Esophagus squamous epithelium (tissue), 5 donors: ENCODE data around the gene LPIN2. TPM values are rescaled to one million over a fixed set of nuclear protein-coding genes. Genes with fewer than 3 reads are reported as not detected.

Experiments
- DNase-seq: peaks from one replicate; lab custom pipeline; 2025; lab: John Stamatoyannopoulos, UW
- H3K27ac ChIP-seq, 4 donors: fragments of 200-600 bp; sonication (generic); one replicate each; pipeline ENCODE4 v1.5.1; 2016 to 2019; ENCODE audit warnings: mild to moderate bottlenecking in 1 of 4
- H3K27me3 ChIP-seq, 4 donors: fragments of 200-600 bp; sonication (generic); 1 replicate in 3 of 4; 2 replicates in 1 of 4; pipeline versions ENCODE4 v1.5.1 to v1.6.0; 2017 to 2021; ENCODE audit warnings: antibody characterized with exemption in 1 of 4
- H3K36me3 ChIP-seq, 3 donors: fragments of 200-600 bp; sonication (generic); one replicate each; pipeline ENCODE4 v1.5.1; 2016 to 2019
- H3K4me1 ChIP-seq, 3 donors: fragments of 200-600 bp; sonication (generic); one replicate each; pipeline ENCODE4 v1.5.1; 2017 to 2019
- H3K4me3 ChIP-seq, 4 donors: fragments of 200-600 bp; sonication (generic); 1 replicate in 3 of 4; 2 replicates in 1 of 4; pipeline ENCODE4 v1.5.1; 2016 to 2019; ENCODE audit warnings: mild to moderate bottlenecking in 2 of 4, moderate library complexity in 1 of 4
- H3K9me3 ChIP-seq, 3 donors: fragments of 200-600 bp; sonication (generic); one replicate each; pipeline ENCODE4 v1.5.1; 2016 to 2019
- CTCF ChIP-seq, 6 experiments: fragments of 450-650 bp in 4 of 6; fragments of 200-600 bp in 2 of 6; sonication (generic) in 2 of 6; IDR thresholded peaks; one replicate each; pipeline ENCODE4 v1.5.1; 2016 to 2019; ENCODE audit warnings: antibody characterized with exemption in 6 of 6, mild to moderate bottlenecking in 4 of 6, moderate library complexity in 4 of 6
- POLR2A ChIP-seq, 4 donors: fragments of 450-650 bp; IDR thresholded peaks; one replicate each; pipeline ENCODE4 v1.6.1; 2017; ENCODE audit warnings: antibody characterized with exemption in 4 of 4, mild to moderate bottlenecking in 4 of 4, moderate library complexity in 3 of 4
- WGBS, 2 donors: methylation state at CpG; one replicate each; pipeline ENCODE4 v1.1.5; 2018; 5-methylcytosine and 5-hydroxymethylcytosine counted together
- intact Hi-C: fragments of 100-400 bp; cut with DNase I; formaldehyde crosslinking; loops from one replicate; pipeline ENCODE4 v1.15.0; 2022
- total RNA-seq, 4 donors: library from RNA; depleted of rRNA; stranded (reverse); fragments of >200 nt; gene quantifications; one replicate each; pipeline ENCODE4 v1.1.0, GENCODE V29; 2016
- donor health status: DM: yes; HTN: yes; CAD: no.

The LPIN2 gene
- total RNA-seq, 4 donors from 2014 or later = 7.2 to 17.9 (median 12.6) TPM

- TF ChIP-seq POLR2A (IDR thresholded peaks at IDR 0.05) = no peak
- no peak for TF ChIP-seq CTCF (IDR thresholded peaks at IDR 0.05)
- Histone ChIP-seq H3K4me3 (no peak overlapping the region), H3K36me3 (no peaks in the 10 kb centered on the region), H3K9me3 (no peaks in the 10 kb centered on the region), H3K27me3 (no peaks in the 10 kb centered on the region), H3K27ac (no peak overlapping the region), H3K4me1 (peaks cover 0 to 11% (median 5%) of the 10 kb centered on the region in 3 donors)
- intact Hi-C loops = no loop called here
- WGBS, 2 donors = 26 to 31% methylated on average over 12 of the region's 12 CpGs
- DNase-seq = no peak
Observed at GRCh38 chr18:3044931-3045698, 32.2 kb upstream of the LPIN2 start.

DNA sequence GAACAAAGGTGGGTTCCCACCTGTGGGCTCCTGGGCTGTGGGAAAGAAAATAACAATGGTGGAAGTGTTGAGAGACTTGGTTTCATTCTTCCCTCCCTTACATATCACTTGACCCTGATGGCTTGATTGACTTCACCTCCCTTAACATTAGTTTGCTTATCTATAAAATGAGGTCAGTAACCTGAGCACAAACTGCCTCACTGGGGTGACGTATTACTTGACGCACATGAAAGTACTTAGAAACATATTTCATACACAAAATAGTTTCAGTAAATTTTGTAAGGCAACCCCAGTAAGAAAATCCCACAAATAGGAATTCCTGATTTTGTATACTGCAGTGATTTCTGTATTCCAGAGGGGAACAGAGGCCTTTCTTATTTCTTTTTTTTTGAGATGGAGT lies 29.4 kb upstream of the LPIN2 start:
- intact Hi-C loops = no loop called here
- WGBS, 2 donors = 88 to 100% methylated on average over 2 of the region's 2 CpGs

DNA sequence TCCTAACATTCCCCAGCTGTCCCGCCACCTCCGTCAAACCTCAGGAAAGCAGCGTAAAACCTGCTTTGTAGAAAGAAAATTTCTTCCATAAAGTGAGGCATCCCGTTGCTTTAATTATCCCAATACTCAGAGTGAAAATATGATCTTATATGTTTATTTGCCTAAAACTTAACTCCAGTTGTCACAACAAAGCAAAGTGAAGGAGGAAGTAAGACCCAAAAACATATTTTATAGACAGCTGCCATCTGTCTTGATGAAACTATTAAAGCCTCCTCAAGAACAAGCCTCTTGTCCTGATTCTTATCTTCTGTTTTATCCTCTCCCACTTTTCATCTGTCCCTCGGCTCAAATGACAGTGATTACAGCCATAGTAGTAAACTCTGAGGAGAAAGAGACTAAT lies 28.9 kb upstream of the LPIN2 start:
- no peak for DNase-seq
- intact Hi-C loops = no loop called here
- Histone ChIP-seq H3K36me3 (no peaks in the 10 kb centered on the region), H3K4me3 (no peak overlapping the region), H3K4me1 (peaks cover 0 to 23% (median 5%) of the 10 kb centered on the region in 3 donors), H3K27me3 (no peaks in the 10 kb centered on the region), H3K27ac (no peak overlapping the region), H3K9me3 (no peaks in the 10 kb centered on the region)
- WGBS, 2 donors = 85 to 87% methylated on average over 5 of the region's 5 CpGs
- no peak for TF ChIP-seq CTCF (IDR thresholded peaks at IDR 0.05)
- TF ChIP-seq POLR2A (IDR thresholded peaks at IDR 0.05) = no peak

More for the DNA sequence above, 29.4 kb upstream of the LPIN2 start:
- Histone ChIP-seq H3K9me3 (no peaks in the 10 kb centered on the region), H3K27me3 (no peaks in the 10 kb centered on the region), H3K4me1 (peaks cover 0 to 18% (median 5%) of the 10 kb centered on the region in 3 donors), H3K36me3 (no peaks in the 10 kb centered on the region), H3K27ac (no peak overlapping the region), H3K4me3 (no peak overlapping the region)
- no peak for DNase-seq
- TF ChIP-seq CTCF (IDR thresholded peaks at IDR 0.05) (no peak), POLR2A (IDR thresholded peaks at IDR 0.05) (no peak)

DNA sequence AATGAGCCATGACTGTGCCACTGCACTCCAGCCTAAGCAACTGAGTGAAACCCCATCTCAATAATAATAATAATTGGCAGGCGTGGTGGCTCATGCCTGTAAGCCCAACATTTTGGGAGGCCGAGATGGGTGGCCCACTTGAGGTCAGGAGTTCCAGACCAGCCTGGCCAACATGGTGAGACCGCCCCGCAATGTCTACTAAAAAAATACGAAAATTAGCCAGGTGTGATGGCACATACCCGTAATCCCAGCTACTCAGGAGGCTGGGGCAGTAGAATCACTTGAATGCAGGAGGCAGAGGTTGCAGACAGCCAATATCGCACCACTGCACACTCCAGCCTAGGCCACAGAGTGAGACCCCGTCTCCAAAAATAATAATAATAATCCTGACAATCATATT lies 27.9 kb upstream of the LPIN2 start:
- Histone ChIP-seq H3K27ac (no peak overlapping the region), H3K27me3 (no peaks in the 10 kb centered on the region), H3K4me3 (no peak overlapping the region), H3K9me3 (no peaks in the 10 kb centered on the region), H3K36me3 (no peaks in the 10 kb centered on the region), H3K4me1 (peaks cover 0 to 33% (median 5%) of the 10 kb centered on the region in 3 donors)
- no peak for TF ChIP-seq POLR2A (IDR thresholded peaks at IDR 0.05)
- TF ChIP-seq CTCF (IDR thresholded peaks at IDR 0.05) = no peak
- intact Hi-C loops = no loop called here
- DNase-seq = no peak
- WGBS, 2 donors = 89 to 96% methylated on average over 8 of the region's 8 CpGs

GRCh38 chr18:3040173-3040572 lies 27.2 kb upstream of the LPIN2 start:
- Histone ChIP-seq H3K27me3 (no peaks in the 10 kb centered on the region), H3K27ac (no peak overlapping the region), H3K9me3 (no peaks in the 10 kb centered on the region), H3K4me3 (no peak overlapping the region), H3K36me3 (no peaks in the 10 kb centered on the region), H3K4me1 (peaks cover 0 to 29% (median 3%) of the 10 kb centered on the region in 3 donors)
- intact Hi-C loops = no loop called here
- DNase-seq = no peak
- WGBS, 2 donors = 68 to 74% methylated on average over 2 of the region's 2 CpGs
- TF ChIP-seq CTCF (IDR thresholded peaks at IDR 0.05) = no peak
- TF ChIP-seq POLR2A (IDR thresholded peaks at IDR 0.05) = no peak
